Activated CD4-positive, alpha-beta memory T cell treated with anti-CD3 and anti-CD28 coated beads, Interleukin-2, amount 10 ng/mL, durations not matched to agents 7 days and 5 days (primary cell): ENCODE measurements around the gene AAMP. TPM values are rescaled to one million over a fixed set of nuclear protein-coding genes. Genes with fewer than 3 reads are reported as not detected.
A peak's percentile ranks its signal among the peaks of the same experiment; 100 is the strongest.

Source experiments
- CTCF ChIA-PET: fragments of 350-600 bp; sonication (Branson Sonifier 250); formaldehyde crosslinking; loops from one replicate; lab custom pipeline; 2021; ENCODE audit warnings: antibody characterized with exemption, inconsistent platforms; lab: Charles Lee
- POLR2A ChIA-PET: fragments of 350-600 bp; sonication (Branson Sonifier 250); formaldehyde crosslinking; loops from one replicate; lab custom pipeline; 2021; ENCODE audit warnings: antibody characterized with exemption; lab: Charles Lee
- DNase-seq: peaks from one replicate; pipeline ENCODE4 v3.0.0-alpha.2; 2020
- H3K27ac Mint-ChIP-seq: one replicate; pipeline ENCODE4 v1.8.0; 2021; ENCODE audit warnings: mild to moderate bottlenecking, mixed read lengths
- H3K27me3 Mint-ChIP-seq: one replicate; pipeline ENCODE4 v1.8.0; 2021; ENCODE audit warnings: mixed read lengths
- H3K36me3 Mint-ChIP-seq: one replicate; pipeline ENCODE4 v1.8.0; 2021; ENCODE audit warnings: low read depth, mixed read lengths
- H3K4me1 Mint-ChIP-seq: one replicate; pipeline ENCODE4 v1.8.0; 2021; ENCODE audit warnings: mixed read lengths
- H3K4me3 Mint-ChIP-seq: one replicate; pipeline ENCODE4 v1.8.0; 2021; ENCODE audit warnings: mild to moderate bottlenecking, mixed read lengths
- H3K9me3 Mint-ChIP-seq: one replicate; pipeline ENCODE4 v1.8.0; 2021; ENCODE audit warnings: mixed read lengths
- total RNA-seq, 2 experiments: library from RNA; stranded (reverse); gene quantifications; one replicate each; pipeline ENCODE4 v1.2.3, GENCODE V29; 2021

Gene AAMP
- total RNA-seq, 2 experiments from 2014 or later = 44.2 to 46.8 TPM

GRCh38 chr2:218226903-218227302, 43.0 kb downstream of the AAMP start:
- peaks cover 90% of the 10 kb centered on the region for H3K4me1 Mint-ChIP-seq
- DNase-seq = no peak

GRCh38 chr2:218224186-218224585, 45.8 kb downstream of the AAMP start:
- ChIA-PET POLR2A (interaction anchor here (0.8 kb wide), 1 partner anchor 10 kb away, joined by 5 read pairs; no protein-coding TSS in a partner anchor), CTCF (interaction anchor here (3.0 to 6.2 kb wide), 2 partner anchors 6 to 33 kb away, joined by 10 to 62 read pairs; no protein-coding TSS in a partner anchor)
- Mint-ChIP-seq H3K36me3 (peaks cover 91% of the 10 kb centered on the region), H3K27me3 (no peaks in the 10 kb centered on the region), H3K27ac (peak overlapping the region; percentile 66), H3K4me1 (peaks cover 94% of the 10 kb centered on the region), H3K9me3 (no peaks in the 10 kb centered on the region), H3K4me3 (peak overlapping the region; percentile 93)
- DNase-seq = no peak

More at GRCh38 chr2:218226903-218227302, 43.0 kb downstream of the AAMP start:
- Mint-ChIP-seq H3K36me3 (peaks cover 86% of the 10 kb centered on the region), H3K27ac (peak overlapping the region; percentile 74), H3K9me3 (no peaks in the 10 kb centered on the region), H3K27me3 (no peaks in the 10 kb centered on the region), H3K4me3 (no peak overlapping the region)
- CTCF ChIA-PET = interaction anchor here (0.6 to 3.0 kb wide), 3 partner anchors 10 to 169 kb away, joined by 4 to 10 read pairs (median 4); no protein-coding TSS in a partner anchor
- POLR2A ChIA-PET = interaction anchor here (0.6 to 11.0 kb wide), 4 partner anchors 8 to 431 kb away, joined by 3 to 260 read pairs (median 18); partner anchors contain the start of genes AAMP and ARPC2

- Mint-ChIP-seq H3K9me3 (no peaks in the 10 kb centered on the region), H3K27me3 (no peaks in the 10 kb centered on the region), H3K36me3 (peaks cover 91% of the 10 kb centered on the region), H3K27ac (peak overlapping the region; percentile 92), H3K4me1 (peaks cover 85% of the 10 kb centered on the region), H3K4me3 (peak overlapping the region; percentile 93)
- peak; percentile 32 for DNase-seq
- CTCF ChIA-PET = interaction anchor here (4.6 to 6.2 kb wide), 2 partner anchors 7 to 35 kb away, joined by 24 to 62 read pairs; no protein-coding TSS in a partner anchor
- POLR2A ChIA-PET = interaction anchor here (1.4 to 9.9 kb wide), 6 partner anchors 7 to 174 kb away, joined by 3 to 260 read pairs (median 6); no protein-coding TSS in a partner anchor
Measured at GRCh38 chr2:218223046-218223445, 46.9 kb downstream of the AAMP start.

- DNase-seq = no peak
- Mint-ChIP-seq H3K4me3 (peak overlapping the region; percentile 93), H3K4me1 (peaks cover 75% of the 10 kb centered on the region), H3K36me3 (peaks cover 87% of the 10 kb centered on the region), H3K27me3 (no peaks in the 10 kb centered on the region), H3K9me3 (no peaks in the 10 kb centered on the region), H3K27ac (peak overlapping the region; percentile 92)
- ChIA-PET POLR2A (interaction anchor here (0.8 to 9.9 kb wide), 9 partner anchors 9 to 179 kb away, joined by 3 to 260 read pairs (median 4); partner anchors contain the start of genes CTDSP1 and CXCR1), CTCF (interaction anchor here (0.9 to 6.2 kb wide), 8 partner anchors 9 to 176 kb away, joined by 3 to 62 read pairs (median 4); partner anchors contain the start of gene CXCR1)
Measured at GRCh38 chr2:218221000-218221399, 48.9 kb downstream of the AAMP start.

- POLR2A ChIA-PET = interaction anchor here (0.6 to 9.9 kb wide), 10 partner anchors 10 to 490 kb away, joined by 3 to 260 read pairs (median 6); partner anchors contain the start of gene CXCR1
- H3K4me1 Mint-ChIP-seq = peaks cover 68% of the 10 kb centered on the region
- peak overlapping the region; percentile 93 for H3K4me3 Mint-ChIP-seq
- H3K27ac Mint-ChIP-seq = peak overlapping the region; percentile 92
- no peaks in the 10 kb centered on the region for H3K27me3 Mint-ChIP-seq
- peaks cover 77% of the 10 kb centered on the region for H3K36me3 Mint-ChIP-seq
- no peak for DNase-seq
- no peaks in the 10 kb centered on the region for H3K9me3 Mint-ChIP-seq
- CTCF ChIA-PET = interaction anchor here (1.1 to 6.2 kb wide), 6 partner anchors 10 to 177 kb away, joined by 3 to 62 read pairs (median 6); partner anchors contain the start of genes AAMP, CXCR1 and PNKD
Measured at GRCh38 chr2:218219934-218220333, 50.0 kb downstream of the AAMP start.

- peak overlapping the region; percentile 92 for H3K27ac Mint-ChIP-seq
- no peaks in the 10 kb centered on the region for H3K27me3 Mint-ChIP-seq
- POLR2A ChIA-PET = interaction anchor here (0.7 to 9.9 kb wide), 10 partner anchors 11 to 958 kb away, joined by 3 to 260 read pairs (median 4); partner anchors contain the start of genes AAMP, BCS1L, CNPPD1 and PNKD
- DNase-seq = peak; percentile 62
- peak overlapping the region; percentile 93 for H3K4me3 Mint-ChIP-seq
- CTCF ChIA-PET = interaction anchor here (1.6 to 6.2 kb wide), 3 partner anchors 11 to 52 kb away, joined by 5 to 62 read pairs (median 24); partner anchors contain the start of genes AAMP and PNKD
- H3K36me3 Mint-ChIP-seq = peaks cover 63% of the 10 kb centered on the region
- H3K4me1 Mint-ChIP-seq = peaks cover 58% of the 10 kb centered on the region
- no peaks in the 10 kb centered on the region for H3K9me3 Mint-ChIP-seq
Measured at GRCh38 chr2:218218268-218219185, 51.4 kb downstream of the AAMP start.

- POLR2A ChIA-PET = interaction anchor here (1.0 to 9.9 kb wide), 11 partner anchors 12 to 442 kb away, joined by 3 to 260 read pairs (median 6); partner anchors contain the start of genes AAMP, BCS1L, CXCR1 and PNKD
- peak overlapping the region; percentile 93 for H3K4me3 Mint-ChIP-seq
- CTCF ChIA-PET = interaction anchor here (1.0 to 6.2 kb wide), 6 partner anchors 11 to 69 kb away, joined by 3 to 62 read pairs (median 6); no protein-coding TSS in a partner anchor
- peak; percentile 74 for DNase-seq
- H3K9me3 Mint-ChIP-seq = no peaks in the 10 kb centered on the region
- no peaks in the 10 kb centered on the region for H3K27me3 Mint-ChIP-seq
- peak overlapping the region; percentile 92 for H3K27ac Mint-ChIP-seq
- peaks cover 53% of the 10 kb centered on the region for H3K36me3 Mint-ChIP-seq
- peaks cover 49% of the 10 kb centered on the region for H3K4me1 Mint-ChIP-seq
Measured at GRCh38 chr2:218217360-218218267, 52.3 kb downstream of the AAMP start.

- H3K4me3 Mint-ChIP-seq = peak within 1 kb of the TSS; percentile 93
- CTCF ChIA-PET = interaction anchor here (0.8 to 2.3 kb wide), 9 partner anchors 8 to 70 kb away, joined by 3 to 12 read pairs (median 4); no protein-coding TSS in a partner anchor
- peak within 1 kb of the TSS; percentile 92 for H3K27ac Mint-ChIP-seq
- peak; percentile 96 for DNase-seq
- peaks cover 41% of the 10 kb centered on the region for H3K4me1 Mint-ChIP-seq
- POLR2A ChIA-PET = interaction anchor here (0.7 to 9.9 kb wide), 15 partner anchors 9 to 180 kb away, joined by 3 to 260 read pairs (median 4); partner anchors contain the start of genes AAMP, CXCR1 and PNKD
- peaks cover 52% of the 10 kb centered on the region for H3K36me3 Mint-ChIP-seq
- no peaks in the 10 kb centered on the region for H3K27me3 Mint-ChIP-seq
- H3K9me3 Mint-ChIP-seq = no peaks in the 10 kb centered on the region
Measured at GRCh38 chr2:218216674-218217359, 53.1 kb downstream of the AAMP start, which contains the start of gene ARPC2. TSS of gene ARPC2 (plus strand) at chr2:218217189. CDS start at chr2:218217471, 282 bp downstream.

GRCh38 chr2:218216336-218216673, 53.6 kb downstream of the AAMP start:
- ChIA-PET CTCF (interaction anchor here (0.8 to 2.3 kb wide), 9 partner anchors 9 to 71 kb away, joined by 3 to 12 read pairs (median 4); no protein-coding TSS in a partner anchor), POLR2A (interaction anchor here (0.6 to 9.9 kb wide), 15 partner anchors 9 to 181 kb away, joined by 3 to 260 read pairs (median 4); partner anchors contain the start of genes AAMP, CXCR1 and PNKD)
- Mint-ChIP-seq H3K36me3 (peaks cover 47% of the 10 kb centered on the region), H3K27ac (peak overlapping the region; percentile 92), H3K4me1 (peaks cover 36% of the 10 kb centered on the region), H3K9me3 (no peaks in the 10 kb centered on the region), H3K4me3 (peak overlapping the region; percentile 93), H3K27me3 (no peaks in the 10 kb centered on the region)
- DNase-seq = no peak
